Left lung (tissue), 14 donors: ENCODE results near the gene SMIM8. TPM values are rescaled to one million over a fixed set of nuclear protein-coding genes. Genes with fewer than 3 reads are reported as not detected.

ENCODE experiments used
- ATAC-seq: fragments of 200-7000 bp; cut with Tn5 transposase; one replicate; pipeline ENCODE4 v1.9.1; 2020; ENCODE audit warnings: moderate library complexity
- DNase-seq, 4 donors: peaks; one replicate each; pipeline ENCODE4 v3.0.0-alpha.2; 2013 to 2020
- H3K27ac ChIP-seq, 2 donors: fragments of 200-600 bp; sonication (generic) in 1 of 2; one replicate each; pipeline versions ENCODE4 v1.5.0 to v1.8.0; 2020 to 2021
- H3K27me3 ChIP-seq, 2 donors: fragments of 200-600 bp; sonication (generic) in 1 of 2; one replicate each; pipeline versions ENCODE4 v1.5.0 to v1.8.0; 2020 to 2021
- H3K36me3 ChIP-seq, 2 donors: fragments of 200-600 bp; sonication (generic) in 1 of 2; one replicate each; pipeline versions ENCODE4 v1.5.0 to v1.8.0; 2020 to 2021
- H3K4me1 ChIP-seq, 2 donors: fragments of 200-600 bp; one replicate each; pipeline ENCODE4 v1.8.0; 2021
- H3K4me3 ChIP-seq, 2 donors: fragments of 200-600 bp; sonication (generic) in 1 of 2; one replicate each; pipeline versions ENCODE4 v1.5.0 to v1.8.0; 2020 to 2021; ENCODE audit warnings: mild to moderate bottlenecking in 1 of 2
- H3K9me3 ChIP-seq, 2 donors: fragments of 200-600 bp; sonication (generic) in 1 of 2; one replicate each; pipeline versions ENCODE4 v1.5.0 to v1.8.0; 2020 to 2021
- intact Hi-C, 2 donors: fragments of 100-400 bp; cut with DNase I; formaldehyde crosslinking; loops; one replicate each; pipeline versions ENCODE4 v1.11.2 to v1.14.2; 2022
- long read RNA-seq, 12 donors: library from polyadenylated mRNA in 2 of 12; unstranded in 2 of 12; transcript quantifications; one replicate each; pipeline ENCODE4 v2.0.0 and lab custom pipeline, GENCODE V29; 2019 to 2026
- polyA plus RNA-seq, 6 donors: library from polyadenylated mRNA; unstranded; fragments of 120-200 nt; gene quantifications; one replicate each; pipeline ENCODE4 v1.2.1, GENCODE V29; 2013; ENCODE audit not compliant: insufficient read length in 6 of 6
- total RNA-seq, 2 donors: library from RNA; stranded (reverse); fragmentation: NEBNext Ultra II Directional; extraction: Animal tissue kit (Norgen Biotek cat#: 25700); gene quantifications; one replicate each; pipeline ENCODE4 v1.2.1, GENCODE V29; 2021
- TF ChIP-seq, protein P1 (sequence below), 2 donors: fragments of 200-600 bp; sonication (generic) in 1 of 2; IDR thresholded peaks; one replicate each; pipeline versions ENCODE4 v1.5.0 to v1.8.0; 2021; ENCODE audit warnings: antibody characterized with exemption in 2 of 2
- donor health status: DM: no; HTN: yes; CAD: no.
- donor health status: DM: no; HTN: no; CAD: no.

The SMIM8 gene, protein sequence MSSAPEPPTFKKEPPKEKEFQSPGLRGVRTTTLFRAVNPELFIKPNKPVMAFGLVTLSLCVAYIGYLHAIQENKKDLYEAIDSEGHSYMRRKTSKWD
- total RNA-seq: 10 to 100 TPM in 1 of 2 donors, 1 to 10 TPM in 1; 9.7 to 11.1 TPM
- 10 to 100 TPM; 23.5 to 29.0 (median 25.8) TPM for polyA plus RNA-seq
- long read RNA-seq, donor 1, transcript SMIM8-201 (3 exons, 2,405 nt): major isoform, 14 of 24 reads
- long read RNA-seq, donor 1, partial matches to known transcripts: 7 of 24 reads
- long read RNA-seq, donor 1, other reads (novel, unspliced or antisense): 0 of 24 reads
- long read RNA-seq, donor 2, transcript SMIM8-208 (1 exons, 3,915 nt): minor isoform, 5 of 12 reads
- long read RNA-seq, donor 2, transcript SMIM8-201 (3 exons, 2,405 nt): major isoform, 7 of 12 reads
- long read RNA-seq, donor 2, partial matches to known transcripts: 0 of 12 reads
- long read RNA-seq, donor 2, other reads (novel, unspliced or antisense): 0 of 12 reads
- long read RNA-seq, donor 3, transcript SMIM8-201 (3 exons, 2,405 nt): major isoform, 11 of 17 reads
- long read RNA-seq, donor 3, partial matches to known transcripts: 6 of 17 reads
- long read RNA-seq, donor 3, other reads (novel, unspliced or antisense): 0 of 17 reads
- long read RNA-seq, donor 4, transcript SMIM8-201 (3 exons, 2,405 nt): major isoform, 7 of 12 reads
- long read RNA-seq, donor 4, partial matches to known transcripts: 3 of 12 reads
- long read RNA-seq, donor 4, other reads (novel, unspliced or antisense): 2 of 12 reads
- long read RNA-seq, donor 5, transcript SMIM8-201 (3 exons, 2,405 nt): major isoform, 15 of 23 reads
- long read RNA-seq, donor 5, partial matches to known transcripts: 5 of 23 reads
- long read RNA-seq, donor 5, other reads (novel, unspliced or antisense): 0 of 23 reads
- long read RNA-seq, donor 6, transcript SMIM8-201 (3 exons, 2,405 nt): major isoform, 10 of 11 reads
- long read RNA-seq, donor 6, partial matches to known transcripts: 0 of 11 reads
- long read RNA-seq, donor 6, other reads (novel, unspliced or antisense): 0 of 11 reads
- long read RNA-seq, donor 7, transcript SMIM8-201 (3 exons, 2,405 nt): major isoform, 7 of 12 reads
- long read RNA-seq, donor 7, partial matches to known transcripts: 5 of 12 reads
- long read RNA-seq, donor 7, other reads (novel, unspliced or antisense): 0 of 12 reads
- long read RNA-seq, donor 8, transcript SMIM8-201 (3 exons, 2,405 nt): major isoform, 9 of 11 reads
- long read RNA-seq, donor 8, partial matches to known transcripts: 0 of 11 reads
- long read RNA-seq, donor 8, other reads (novel, unspliced or antisense): 0 of 11 reads
- long read RNA-seq, donor 9: 0 reads
- long read RNA-seq, donor 10, transcript SMIM8-201 (3 exons, 2,405 nt): major isoform, 5 of 9 reads
- long read RNA-seq, donor 10, partial matches to known transcripts: 3 of 9 reads
- long read RNA-seq, donor 10, other reads (novel, unspliced or antisense): 0 of 9 reads
- long read RNA-seq, donor 11, transcript SMIM8-204 (4 exons, 2,437 nt): major isoform, 10 of 20 reads
- long read RNA-seq, donor 11, transcript SMIM8-201 (3 exons, 2,405 nt): minor isoform, 7 of 20 reads
- long read RNA-seq, donor 11, partial matches to known transcripts: 0 of 20 reads
- long read RNA-seq, donor 11, other reads (novel, unspliced or antisense): 0 of 20 reads
- long read RNA-seq, donor 12, partial matches to known transcripts: 0 of 3 reads
- long read RNA-seq, donor 12, other reads (novel, unspliced or antisense): 0 of 3 reads

DNA sequence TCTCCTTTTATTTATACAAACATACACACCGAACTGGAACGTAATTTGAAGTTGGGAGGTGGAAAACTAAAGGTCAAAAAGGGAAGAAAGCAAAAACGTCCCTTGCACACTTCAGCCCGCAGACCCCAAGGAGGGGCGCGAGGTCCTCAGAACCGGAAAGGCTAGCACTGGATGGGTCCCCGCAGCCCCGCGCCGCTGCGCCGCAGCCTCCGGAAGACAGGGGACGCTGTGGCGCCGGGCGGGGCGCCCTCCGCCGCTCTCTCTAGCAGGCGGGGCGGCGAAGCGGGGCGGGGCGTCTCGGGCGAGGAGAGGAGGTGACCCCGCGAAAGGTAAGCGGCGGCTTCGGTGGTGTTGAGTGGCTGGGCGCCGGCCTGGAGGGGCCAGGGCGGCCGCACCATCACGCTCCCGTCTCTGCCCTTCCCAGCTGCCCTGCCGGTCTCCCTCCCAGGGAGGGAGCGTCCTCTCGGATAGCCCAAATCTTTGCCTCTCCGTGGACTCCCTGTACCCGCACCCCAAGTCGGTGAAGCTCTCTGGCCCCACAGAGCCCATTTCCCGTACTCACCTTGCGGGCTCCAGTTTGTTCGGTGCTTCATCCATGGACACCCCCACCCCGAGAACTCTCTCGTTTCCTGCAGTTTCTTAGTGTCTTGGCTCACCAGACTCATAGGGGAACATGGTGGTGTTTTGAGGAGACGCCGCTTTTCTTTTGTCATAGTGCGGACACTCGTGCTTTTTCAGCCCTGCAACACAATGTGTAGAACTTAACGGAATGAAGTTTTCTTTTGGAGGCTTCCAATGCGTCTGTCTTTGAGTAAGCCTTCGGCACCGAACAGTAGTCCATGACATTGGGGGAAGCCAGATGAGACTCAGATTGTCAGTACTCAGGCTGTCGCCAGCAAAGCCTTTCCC lies at the start of gene SMIM8:
SMIM8 (plus strand) TSS at position 285 of the 909 bp plus-strand sequence. CDS start 14,444 bp downstream, outside the sequence.
- H3K27ac ChIP-seq: peak within 1 kb of the TSS; percentile 35 to 71
- H3K4me3 ChIP-seq: peak within 1 kb of the TSS; percentile 74 to 79
- intact Hi-C loops: no loop called here

DNA sequence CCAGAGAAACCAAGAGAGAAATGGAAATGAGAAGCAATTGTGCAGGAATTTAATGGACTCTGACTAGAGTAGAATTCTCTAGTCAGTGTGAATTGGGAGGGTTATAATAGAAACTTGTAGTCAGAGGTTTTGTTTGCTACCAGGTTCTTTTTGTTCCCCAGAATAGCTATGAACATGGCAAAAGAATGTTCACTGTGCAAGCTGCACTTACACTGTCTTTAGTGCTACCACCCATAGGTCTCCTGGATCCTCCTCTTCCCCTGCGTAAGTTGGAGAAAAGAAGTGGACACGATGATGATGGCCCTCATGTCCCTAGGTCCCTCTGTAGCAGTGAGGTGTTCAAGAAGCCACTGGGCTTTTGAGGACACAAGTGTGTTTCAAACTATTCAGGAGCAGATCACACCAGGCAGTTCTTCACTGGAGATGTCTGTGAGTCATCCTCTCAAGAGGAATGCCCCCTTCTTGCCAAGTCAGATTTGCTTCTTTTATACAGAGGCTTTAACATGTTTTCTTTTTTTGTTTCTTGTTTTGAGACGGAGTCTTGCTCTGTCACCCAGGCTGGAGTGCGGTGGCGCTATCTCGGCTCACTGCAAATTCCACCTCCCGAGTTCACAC lies 47.6 kb upstream of the SMIM8 start:
- TF ChIP-seq, protein P1, sequence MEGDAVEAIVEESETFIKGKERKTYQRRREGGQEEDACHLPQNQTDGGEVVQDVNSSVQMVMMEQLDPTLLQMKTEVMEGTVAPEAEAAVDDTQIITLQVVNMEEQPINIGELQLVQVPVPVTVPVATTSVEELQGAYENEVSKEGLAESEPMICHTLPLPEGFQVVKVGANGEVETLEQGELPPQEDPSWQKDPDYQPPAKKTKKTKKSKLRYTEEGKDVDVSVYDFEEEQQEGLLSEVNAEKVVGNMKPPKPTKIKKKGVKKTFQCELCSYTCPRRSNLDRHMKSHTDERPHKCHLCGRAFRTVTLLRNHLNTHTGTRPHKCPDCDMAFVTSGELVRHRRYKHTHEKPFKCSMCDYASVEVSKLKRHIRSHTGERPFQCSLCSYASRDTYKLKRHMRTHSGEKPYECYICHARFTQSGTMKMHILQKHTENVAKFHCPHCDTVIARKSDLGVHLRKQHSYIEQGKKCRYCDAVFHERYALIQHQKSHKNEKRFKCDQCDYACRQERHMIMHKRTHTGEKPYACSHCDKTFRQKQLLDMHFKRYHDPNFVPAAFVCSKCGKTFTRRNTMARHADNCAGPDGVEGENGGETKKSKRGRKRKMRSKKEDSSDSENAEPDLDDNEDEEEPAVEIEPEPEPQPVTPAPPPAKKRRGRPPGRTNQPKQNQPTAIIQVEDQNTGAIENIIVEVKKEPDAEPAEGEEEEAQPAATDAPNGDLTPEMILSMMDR (IDR thresholded peaks at IDR 0.05): no peak
- Histone ChIP-seq H3K4me1 (no peaks in the 10 kb centered on the region), H3K27ac (no peak overlapping the region), H3K27me3 (no peaks in the 10 kb centered on the region), H3K4me3 (no peak overlapping the region), H3K9me3 (no peaks in the 10 kb centered on the region), H3K36me3 (no peaks in the 10 kb centered on the region)
- intact Hi-C loops: no loop called here
- DNase-seq (no peak), ATAC-seq (no peak)

More for the DNA sequence above, at the start of gene SMIM8:
- Histone ChIP-seq H3K4me1 (peaks cover 0 to 6% of the 10 kb centered on the region in 2 donors), H3K9me3 (no peaks in the 10 kb centered on the region), H3K36me3 (no peaks in the 10 kb centered on the region), H3K27me3 (no peaks in the 10 kb centered on the region)
- DNase-seq (peak; percentile 71 to 99 (median 84)), ATAC-seq (peak; percentile 100)
- TF ChIP-seq, protein P1 (IDR thresholded peaks at IDR 0.05): peak; percentile 99

DNA sequence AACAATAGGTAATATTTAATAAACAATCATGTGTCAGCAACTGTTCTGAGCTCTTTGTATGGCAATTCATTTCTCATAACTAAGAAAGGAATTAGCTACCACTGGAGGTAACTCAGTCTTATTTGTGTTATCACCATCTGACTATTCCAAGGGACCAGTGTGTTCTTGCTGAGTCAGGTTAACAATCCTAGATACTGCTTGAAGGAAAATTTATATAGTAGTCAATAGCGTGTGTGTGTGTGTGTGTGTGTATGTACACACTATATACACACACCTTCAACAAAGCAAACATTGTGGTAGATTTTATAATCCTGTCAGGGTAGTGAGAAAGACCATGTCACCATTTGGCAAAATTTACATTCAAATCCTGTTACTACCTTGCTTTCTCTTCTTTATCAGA lies 45.8 kb upstream of the SMIM8 start:
- Histone ChIP-seq H3K27me3 (no peaks in the 10 kb centered on the region), H3K9me3 (no peaks in the 10 kb centered on the region), H3K27ac (no peak overlapping the region), H3K4me1 (no peaks in the 10 kb centered on the region), H3K36me3 (no peaks in the 10 kb centered on the region), H3K4me3 (no peak overlapping the region)
- ATAC-seq: no peak
- TF ChIP-seq, protein P1 (IDR thresholded peaks at IDR 0.05): no peak
- intact Hi-C loops: no loop called here
- no peak for DNase-seq
